GM23338 (cell line): ENCODE data around the gene GOLGA6L9. TPM values are rescaled to one million over a fixed set of nuclear protein-coding genes. Genes with fewer than 3 reads are reported as not detected.
"Not testable (repeated sequence)": the region's sequence is repeated elsewhere in the genome, so short reads cannot be mapped to it uniquely, and the experiment has no call there.

ENCODE experiments used
- ATAC-seq: fragments of 200-7000 bp; cut with Tn5 transposase; 3 replicates; pipeline ENCODE4 v1.9.1; 2020
- DNase-seq: peaks from one replicate; pipeline ENCODE4 v3.0.0-alpha.2; 2015; ENCODE audit warnings: low spot score
- H2AFZ ChIP-seq: fragments of 200-600 bp; sonication (generic); 2 replicates; pipeline ENCODE4 v1.8.0; 2016; ENCODE audit warnings: antibody characterized with exemption, mild to moderate bottlenecking, moderate library complexity
- H3F3A ChIP-seq: fragments of 200-600 bp; sonication (generic); replicated peaks from 2 replicates; pipeline ENCODE4 v1.8.0; 2017; ENCODE audit warnings: antibody characterized with exemption, mixed run types, low read depth
- H3K27ac ChIP-seq: fragments of 200-600 bp; sonication (generic); 2 replicates; pipeline ENCODE4 v1.6.1; 2016; ENCODE audit warnings: low read depth
- H3K27me3 ChIP-seq: fragments of 200-600 bp; sonication (generic); 2 replicates; pipeline ENCODE4 v1.8.0; 2016; ENCODE audit warnings: mild to moderate bottlenecking, mixed run types, moderate library complexity; ENCODE audit not compliant: insufficient read depth
- H3K36me3 ChIP-seq: fragments of 200-600 bp; sonication (generic); 2 replicates; pipeline ENCODE4 v1.8.0; 2016; ENCODE audit warnings: mild to moderate bottlenecking; ENCODE audit not compliant: insufficient read depth
- H3K4me1 ChIP-seq: fragments of 200-600 bp; sonication (generic); 2 replicates; pipeline ENCODE4 v1.8.0; 2016; ENCODE audit warnings: mild to moderate bottlenecking, moderate library complexity; ENCODE audit not compliant: insufficient read depth
- H3K4me2 ChIP-seq: fragments of 200-600 bp; sonication (generic); 2 replicates; pipeline ENCODE4 v1.7.1; 2017; ENCODE audit warnings: mixed run types
- H3K4me3 ChIP-seq: fragments of 200-600 bp; sonication (generic); 2 replicates; pipeline ENCODE4 v1.6.1; 2016; ENCODE audit warnings: mixed run types
- H3K79me2 ChIP-seq: fragments of 200-600 bp; sonication (generic); replicated peaks from 2 replicates; pipeline ENCODE4 v1.8.0; 2017; ENCODE audit warnings: mild to moderate bottlenecking; ENCODE audit not compliant: insufficient read depth
- H3K9me2 ChIP-seq: fragments of 200-600 bp; sonication (generic); 2 replicates; pipeline ENCODE4 v1.8.0; 2017; ENCODE audit not compliant: insufficient read depth
- H4K20me1 ChIP-seq: fragments of 200-600 bp; sonication (generic); replicated peaks from 2 replicates; pipeline ENCODE4 v1.8.0; 2017; ENCODE audit warnings: mild to moderate bottlenecking; ENCODE audit not compliant: insufficient read depth
- H3K27ac Mint-ChIP-seq: 2 replicates; pipeline ENCODE4 v1.8.0; 2020; ENCODE audit warnings: inconsistent platforms, mild to moderate bottlenecking, moderate library complexity, mixed read lengths
- H3K27me3 Mint-ChIP-seq: 3 replicates; pipeline ENCODE4 v1.8.0; 2022; ENCODE audit warnings: low read depth, mild to moderate bottlenecking, moderate library complexity, mixed read lengths, inconsistent platforms; ENCODE audit not compliant: insufficient read depth, poor library complexity
- H3K36me3 Mint-ChIP-seq: 3 replicates; pipeline ENCODE4 v1.8.0; 2021; ENCODE audit warnings: low read depth, mild to moderate bottlenecking, inconsistent platforms, moderate library complexity, mixed read lengths
- H3K4me1 Mint-ChIP-seq: 3 replicates; pipeline ENCODE4 v1.8.0; 2020; ENCODE audit warnings: mild to moderate bottlenecking, inconsistent platforms, mixed read lengths
- H3K4me3 Mint-ChIP-seq: 3 replicates; pipeline ENCODE4 v1.8.0; 2021; ENCODE audit warnings: moderate library complexity, mild to moderate bottlenecking, inconsistent platforms, mixed read lengths
- H3K9me3 Mint-ChIP-seq: 3 replicates; pipeline ENCODE4 v1.8.0; 2020; ENCODE audit warnings: moderate library complexity, mild to moderate bottlenecking, inconsistent platforms, mixed read lengths
- polyA plus RNA-seq: library from polyadenylated mRNA; unstranded; fragments of >200 nt; fragmentation: Nextera tagmentation; extraction: Ambion mirVana; gene quantifications from 2 replicates; pipeline ENCODE4 v1.2.1, GENCODE V29; 2016
- total RNA-seq: library from RNA; depleted of rRNA; stranded (reverse); fragments of >200 nt; shearing (Covaris generic); gene quantifications from 2 replicates; pipeline ENCODE4 v1.2.3, GENCODE V29; 2014
- TF ChIP-seq, protein P1 (sequence below), 2 experiments: fragments of 200-600 bp in 1 of 2; sonication (generic) in 1 of 2; conservative IDR thresholded peaks; 2 replicates each; pipeline versions ENCODE4 v1.5.1 to v1.6.1; 2016 to 2017; ENCODE audit warnings: antibody characterized with exemption in 2 of 2, low read depth in 2 of 2, mild to moderate bottlenecking in 2 of 2, moderate library complexity in 1 of 2

GOLGA6L9 gene
- total and polyA plus RNA-seq, 2 experiments from 2014 or later, result 11.0 to 12.7 TPM

DNA sequence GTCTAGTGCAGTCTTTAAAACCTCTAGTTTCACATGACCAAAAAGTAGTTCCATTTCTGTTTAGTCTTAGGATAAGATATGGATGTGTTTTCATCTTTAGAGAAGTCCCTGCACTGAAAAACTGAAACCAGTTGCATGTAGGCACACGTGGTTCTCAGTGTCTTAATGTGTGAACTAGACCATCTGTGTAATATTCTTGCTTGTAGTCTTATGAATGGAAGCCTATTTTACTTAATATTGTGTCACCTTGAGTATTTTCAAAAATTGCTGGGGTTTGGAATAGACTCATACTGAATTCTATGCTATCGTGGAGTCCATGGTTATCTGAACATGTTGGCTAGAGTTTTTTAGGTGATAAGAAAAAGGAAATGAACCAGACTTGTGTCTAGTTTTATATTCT, 23.4 kb upstream of the GOLGA6L9 start:
- H3K4me3 ChIP-seq, DNase-seq, H3K4me2 ChIP-seq, H3K36me3 Mint-ChIP-seq, ATAC-seq, H3K9me3 Mint-ChIP-seq, H3K27me3 ChIP-seq, H3K36me3 ChIP-seq, H3F3A ChIP-seq, H3K27me3 Mint-ChIP-seq, H4K20me1 ChIP-seq, H3K27ac Mint-ChIP-seq, H3K4me3 Mint-ChIP-seq, H3K9me2 ChIP-seq, H2AFZ ChIP-seq, H3K27ac ChIP-seq: not testable (repeated sequence)
- Histone ChIP-seq H3K4me1 (peaks cover 12% of the 10 kb centered on the region; the same call in 1 of the 2 replicates), H3K79me2 (peaks cover 15% of the 10 kb centered on the region)
- peaks cover 11% of the 10 kb centered on the region for H3K4me1 Mint-ChIP-seq

DNA sequence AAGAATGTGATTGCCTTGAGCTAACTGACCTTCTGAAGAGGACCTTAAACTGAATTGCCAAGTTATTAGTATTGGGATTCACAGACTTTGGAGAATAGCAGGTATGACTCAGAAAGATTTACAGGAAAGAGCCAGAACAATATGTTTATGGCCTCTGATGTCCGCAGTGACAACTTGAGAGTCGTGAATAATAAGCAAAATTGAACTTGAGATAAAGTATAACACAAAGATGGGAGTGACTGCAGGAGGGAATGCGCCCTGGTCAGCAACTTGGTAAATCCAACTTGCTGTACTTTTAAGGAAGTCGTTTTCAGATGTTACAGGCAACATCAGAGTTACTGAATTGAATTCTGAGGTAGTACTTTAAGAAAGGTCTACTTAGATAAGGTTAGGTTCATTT, 19.3 kb upstream of the GOLGA6L9 start:
- H3K4me3 ChIP-seq, ATAC-seq, H3K36me3 ChIP-seq, H3K4me1 ChIP-seq, H3K27me3 ChIP-seq, H3K9me2 ChIP-seq, H3K27ac Mint-ChIP-seq, H3K36me3 Mint-ChIP-seq, H2AFZ ChIP-seq, H3K4me2 ChIP-seq, H3K79me2 ChIP-seq, H3K27ac ChIP-seq, H3K4me1 Mint-ChIP-seq, H3K9me3 Mint-ChIP-seq, H3K4me3 Mint-ChIP-seq, H4K20me1 ChIP-seq, H3F3A ChIP-seq, DNase-seq, H3K27me3 Mint-ChIP-seq: not testable (repeated sequence)

GRCh38 chr15:82411595-82411994, 18.0 kb upstream of the GOLGA6L9 start:
- not testable (repeated sequence) for H3K79me2 ChIP-seq, H3K27ac ChIP-seq, DNase-seq, H3K27me3 ChIP-seq, H3K4me1 ChIP-seq, H4K20me1 ChIP-seq, ATAC-seq, H3K4me3 Mint-ChIP-seq, H3K4me2 ChIP-seq, H3K9me3 Mint-ChIP-seq, H3K4me3 ChIP-seq, H3K36me3 ChIP-seq, H3K4me1 Mint-ChIP-seq, H3K36me3 Mint-ChIP-seq, H3K27me3 Mint-ChIP-seq, H3F3A ChIP-seq, H2AFZ ChIP-seq, H3K9me2 ChIP-seq, H3K27ac Mint-ChIP-seq

- not testable (repeated sequence) for H3K4me3 Mint-ChIP-seq, ATAC-seq
Observed at GRCh38 chr15:82414525-82415191, 15.0 kb upstream of the GOLGA6L9 start.

GRCh38 chr15:82420516-82420915, 9.1 kb upstream of the GOLGA6L9 start:
- H3K27me3 ChIP-seq, H3K27ac ChIP-seq, H3K4me3 ChIP-seq, DNase-seq, H3K36me3 Mint-ChIP-seq, H3K4me3 Mint-ChIP-seq, H3K79me2 ChIP-seq, H3K36me3 ChIP-seq, H3K9me3 Mint-ChIP-seq, H3K4me2 ChIP-seq, H3K4me1 Mint-ChIP-seq, H3K9me2 ChIP-seq, H3K27ac Mint-ChIP-seq, ATAC-seq, H3K27me3 Mint-ChIP-seq, H2AFZ ChIP-seq, H3F3A ChIP-seq, H4K20me1 ChIP-seq, H3K4me1 ChIP-seq: not testable (repeated sequence)

More at GRCh38 chr15:82414525-82415191, 15.0 kb upstream of the GOLGA6L9 start:
- not testable (repeated sequence) for H3K27ac ChIP-seq, H3K27me3 Mint-ChIP-seq, H2AFZ ChIP-seq, H3K36me3 ChIP-seq, H3K4me3 ChIP-seq, H3F3A ChIP-seq, H3K4me2 ChIP-seq, H3K4me1 Mint-ChIP-seq, H4K20me1 ChIP-seq, DNase-seq, H3K27me3 ChIP-seq, H3K4me1 ChIP-seq, H3K27ac Mint-ChIP-seq, H3K9me3 Mint-ChIP-seq, H3K9me2 ChIP-seq, H3K36me3 Mint-ChIP-seq, H3K79me2 ChIP-seq
- TF ChIP-seq, protein P1, sequence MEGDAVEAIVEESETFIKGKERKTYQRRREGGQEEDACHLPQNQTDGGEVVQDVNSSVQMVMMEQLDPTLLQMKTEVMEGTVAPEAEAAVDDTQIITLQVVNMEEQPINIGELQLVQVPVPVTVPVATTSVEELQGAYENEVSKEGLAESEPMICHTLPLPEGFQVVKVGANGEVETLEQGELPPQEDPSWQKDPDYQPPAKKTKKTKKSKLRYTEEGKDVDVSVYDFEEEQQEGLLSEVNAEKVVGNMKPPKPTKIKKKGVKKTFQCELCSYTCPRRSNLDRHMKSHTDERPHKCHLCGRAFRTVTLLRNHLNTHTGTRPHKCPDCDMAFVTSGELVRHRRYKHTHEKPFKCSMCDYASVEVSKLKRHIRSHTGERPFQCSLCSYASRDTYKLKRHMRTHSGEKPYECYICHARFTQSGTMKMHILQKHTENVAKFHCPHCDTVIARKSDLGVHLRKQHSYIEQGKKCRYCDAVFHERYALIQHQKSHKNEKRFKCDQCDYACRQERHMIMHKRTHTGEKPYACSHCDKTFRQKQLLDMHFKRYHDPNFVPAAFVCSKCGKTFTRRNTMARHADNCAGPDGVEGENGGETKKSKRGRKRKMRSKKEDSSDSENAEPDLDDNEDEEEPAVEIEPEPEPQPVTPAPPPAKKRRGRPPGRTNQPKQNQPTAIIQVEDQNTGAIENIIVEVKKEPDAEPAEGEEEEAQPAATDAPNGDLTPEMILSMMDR (conservative IDR thresholded peaks at IDR 0.05; ENCODE audit: low read depth in 2 of 2), result 0 out of 4 replicates have a peak, but pooled peaks of 1 of the 2 experiments have one; percentile 9

DNA sequence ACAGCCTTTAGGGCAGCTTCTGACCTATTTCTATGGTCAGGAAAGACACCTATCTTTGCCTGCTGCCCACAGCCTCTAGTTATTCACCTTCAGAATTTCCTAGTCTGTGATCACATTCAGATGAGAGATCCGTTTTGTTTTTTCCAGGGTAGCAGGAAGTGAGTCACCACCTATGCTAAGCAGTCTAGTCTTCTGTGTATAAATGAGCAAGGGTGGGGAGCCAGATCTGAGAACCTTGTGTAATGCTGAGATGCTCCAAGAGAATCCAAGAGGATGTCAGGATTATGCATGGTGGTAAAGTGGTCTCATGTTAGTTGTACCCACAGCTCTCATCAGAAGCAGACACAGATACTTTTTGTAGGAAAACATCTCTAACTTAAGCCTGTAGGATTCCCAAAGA, 8.7 kb upstream of the GOLGA6L9 start:
- DNase-seq, H3K9me3 Mint-ChIP-seq, H3K4me1 ChIP-seq, H3K27ac Mint-ChIP-seq, H3K79me2 ChIP-seq, ATAC-seq, H3K4me1 Mint-ChIP-seq, H3F3A ChIP-seq, H3K36me3 Mint-ChIP-seq, H3K36me3 ChIP-seq, H3K27me3 ChIP-seq, H2AFZ ChIP-seq, H4K20me1 ChIP-seq, H3K4me3 Mint-ChIP-seq, H3K4me2 ChIP-seq, H3K27ac ChIP-seq, H3K4me3 ChIP-seq, H3K27me3 Mint-ChIP-seq, H3K9me2 ChIP-seq: not testable (repeated sequence)
